ENCODE data around the gene GRID1. TPM values are rescaled to one million over a fixed set of nuclear protein-coding genes. Genes with fewer than 3 reads are reported as not detected.

The GRID1 gene
- polyA plus RNA-seq, 4 donors, result 0.27 to 1.1 (median 0.40) TPM; not detected in 1

GRCh38 chr10:86197166-86197790 lies 169.3 kb downstream of the GRID1 start:
- H3K9me3 ChIP-seq (ENCODE audit: control insufficient read depth in 2 of 2, insufficient read depth in 1 of 2, low read depth in 1 of 2, low read length in 1 of 2), result no peaks in the 10 kb centered on the region
- H3K27ac ChIP-seq (ENCODE audit: low read depth in 1 of 3, low read length in 2 of 3), result no peak overlapping the region
- 70 to 79% (median 75%) methylated on average over 15 of the region's 15 CpGs for WGBS, 3 donors
- H3K4me1 ChIP-seq (ENCODE audit: control insufficient read depth in 3 of 3, insufficient read depth in 2 of 3, low read depth in 1 of 3, low read length in 2 of 3), result no peaks in the 10 kb centered on the region
- no peak for DNase-seq
- H3K36me3 ChIP-seq (ENCODE audit: control insufficient read depth in 3 of 3, insufficient read depth in 2 of 3, low read depth in 1 of 3, low read length in 3 of 3), result no peaks in the 10 kb centered on the region
- FAIRE-seq, result no peak
- H3K27me3 ChIP-seq (ENCODE audit: control insufficient read depth in 3 of 3, insufficient read depth in 3 of 3, low read length in 3 of 3), result no peaks in the 10 kb centered on the region
- H3K4me3 ChIP-seq (ENCODE audit: low read depth in 1 of 3, low read length in 3 of 3), result no peak overlapping the region

- no peak overlapping the region for H3K4me3 ChIP-seq (ENCODE audit: low read depth in 1 of 3, low read length in 3 of 3)
- H3K27me3 ChIP-seq (ENCODE audit: control insufficient read depth in 3 of 3, insufficient read depth in 3 of 3, low read length in 3 of 3), result no peaks in the 10 kb centered on the region
- FAIRE-seq (no peak), DNase-seq (no peak)
- H3K27ac ChIP-seq (ENCODE audit: low read depth in 1 of 3, low read length in 2 of 3), result no peak overlapping the region
- H3K9me3 ChIP-seq (ENCODE audit: control insufficient read depth in 2 of 2, insufficient read depth in 1 of 2, low read depth in 1 of 2, low read length in 1 of 2), result no peaks in the 10 kb centered on the region
- no peaks in the 10 kb centered on the region for H3K36me3 ChIP-seq (ENCODE audit: control insufficient read depth in 3 of 3, insufficient read depth in 2 of 3, low read depth in 1 of 3, low read length in 3 of 3)
- 76 to 79% (median 78%) methylated on average over 14 of the region's 14 CpGs for WGBS, 3 donors
- no peaks in the 10 kb centered on the region for H3K4me1 ChIP-seq (ENCODE audit: control insufficient read depth in 3 of 3, insufficient read depth in 2 of 3, low read depth in 1 of 3, low read length in 2 of 3)
These were observed 171.0 kb downstream of the GRID1 start for GRCh38 chr10:86195521-86196157.

DNA sequence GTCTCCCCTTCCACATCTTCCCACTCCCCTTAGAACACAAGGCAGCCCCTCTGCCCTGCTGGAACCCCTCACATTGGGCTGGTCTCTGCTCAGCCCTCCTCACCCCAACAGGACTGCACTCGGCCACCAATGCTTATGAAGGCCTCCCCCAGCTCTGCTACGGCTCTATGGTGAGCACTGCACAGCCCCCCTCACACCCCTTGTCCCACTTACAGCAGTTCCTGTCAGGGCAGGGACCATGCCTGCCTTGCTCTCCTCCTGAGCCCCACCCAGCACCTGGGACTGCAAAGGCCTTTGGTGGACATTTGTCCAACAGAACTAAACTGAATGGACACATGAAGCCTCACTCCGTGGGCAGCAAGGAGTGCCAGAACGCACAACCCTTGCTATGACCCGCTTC lies 171.9 kb downstream of the GRID1 start:
- FAIRE-seq, result no peak
- no peaks in the 10 kb centered on the region for H3K27me3 ChIP-seq (ENCODE audit: control insufficient read depth in 3 of 3, insufficient read depth in 3 of 3, low read length in 3 of 3)

DNA sequence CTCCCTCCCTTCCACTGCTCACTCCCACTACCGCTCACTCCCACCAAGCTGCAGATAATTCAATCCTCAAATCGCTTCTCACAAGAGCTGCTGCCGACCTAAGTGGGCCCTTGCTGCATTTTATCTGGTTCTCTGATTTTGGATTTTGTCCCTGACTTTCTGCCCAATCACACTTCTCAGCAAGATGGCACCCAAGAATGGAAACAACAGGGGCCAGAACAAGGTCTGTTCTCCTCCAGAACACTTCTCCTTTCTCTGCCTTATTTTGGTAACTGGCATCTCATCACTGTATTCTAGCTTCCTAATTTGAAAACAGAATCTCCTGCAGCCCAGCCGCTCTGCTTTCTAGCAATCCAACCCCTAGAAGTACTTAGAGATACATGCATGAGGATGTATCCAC lies 172.8 kb downstream of the GRID1 start:
- no peak overlapping the region for H3K4me3 ChIP-seq (ENCODE audit: low read depth in 1 of 3, low read length in 3 of 3)
- FAIRE-seq (no peak), DNase-seq (no peak)
- H3K27me3 ChIP-seq (ENCODE audit: control insufficient read depth in 3 of 3, insufficient read depth in 3 of 3, low read length in 3 of 3), result no peaks in the 10 kb centered on the region
- no peak overlapping the region for H3K27ac ChIP-seq (ENCODE audit: low read depth in 1 of 3, low read length in 2 of 3)
- H3K4me1 ChIP-seq (ENCODE audit: control insufficient read depth in 3 of 3, insufficient read depth in 2 of 3, low read depth in 1 of 3, low read length in 2 of 3), result no peaks in the 10 kb centered on the region
- WGBS, 3 donors, result 70 to 76% (median 72%) methylated on average over 4 of the region's 4 CpGs
- H3K9me3 ChIP-seq (ENCODE audit: control insufficient read depth in 2 of 2, insufficient read depth in 1 of 2, low read depth in 1 of 2, low read length in 1 of 2), result no peaks in the 10 kb centered on the region
- no peaks in the 10 kb centered on the region for H3K36me3 ChIP-seq (ENCODE audit: control insufficient read depth in 3 of 3, insufficient read depth in 2 of 3, low read depth in 1 of 3, low read length in 3 of 3)

More for the DNA sequence above, 171.9 kb downstream of the GRID1 start:
- no peak for DNase-seq
- Histone ChIP-seq H3K36me3 (ENCODE audit: control insufficient read depth in 3 of 3, insufficient read depth in 2 of 3, low read depth in 1 of 3, low read length in 3 of 3) (no peaks in the 10 kb centered on the region), H3K4me3 (ENCODE audit: low read depth in 1 of 3, low read length in 3 of 3) (no peak overlapping the region), H3K9me3 (ENCODE audit: control insufficient read depth in 2 of 2, insufficient read depth in 1 of 2, low read depth in 1 of 2, low read length in 1 of 2) (no peaks in the 10 kb centered on the region), H3K27ac (ENCODE audit: low read depth in 1 of 3, low read length in 2 of 3) (no peak overlapping the region), H3K4me1 (ENCODE audit: control insufficient read depth in 3 of 3, insufficient read depth in 2 of 3, low read depth in 1 of 3, low read length in 2 of 3) (no peaks in the 10 kb centered on the region)
- WGBS, 3 donors, result 80 to 93% (median 85%) methylated on average over 5 of the region's 5 CpGs

DNA sequence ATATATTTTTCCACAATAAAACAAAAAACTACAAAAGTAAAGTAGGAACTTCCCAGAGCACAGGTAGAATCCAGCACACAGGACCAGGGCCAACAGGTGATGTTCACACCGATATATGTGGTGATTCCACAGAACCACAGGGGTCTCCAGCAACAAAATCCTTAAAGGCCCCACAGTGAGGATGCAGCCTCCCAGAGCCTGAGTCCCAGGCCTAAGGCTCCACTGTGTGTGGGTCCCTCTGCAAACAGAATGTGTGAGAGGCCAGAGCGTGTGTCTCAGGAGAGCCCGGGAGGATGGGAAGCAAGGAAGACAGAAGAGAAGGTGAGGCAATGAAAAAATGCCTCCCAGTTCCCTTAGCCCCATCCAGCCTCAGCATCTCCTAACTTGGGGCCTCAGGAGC lies 173.9 kb downstream of the GRID1 start:
- Histone ChIP-seq H3K27ac (ENCODE audit: low read depth in 1 of 3, low read length in 2 of 3) (no peak overlapping the region), H3K4me1 (ENCODE audit: control insufficient read depth in 3 of 3, insufficient read depth in 2 of 3, low read depth in 1 of 3, low read length in 2 of 3) (no peaks in the 10 kb centered on the region), H3K36me3 (ENCODE audit: control insufficient read depth in 3 of 3, insufficient read depth in 2 of 3, low read depth in 1 of 3, low read length in 3 of 3) (no peaks in the 10 kb centered on the region), H3K4me3 (ENCODE audit: low read depth in 1 of 3, low read length in 3 of 3) (no peak overlapping the region), H3K9me3 (ENCODE audit: control insufficient read depth in 2 of 2, insufficient read depth in 1 of 2, low read depth in 1 of 2, low read length in 1 of 2) (no peaks in the 10 kb centered on the region), H3K27me3 (ENCODE audit: control insufficient read depth in 3 of 3, insufficient read depth in 3 of 3, low read length in 3 of 3) (no peaks in the 10 kb centered on the region)
- 84 to 93% (median 86%) methylated on average over 3 of the region's 3 CpGs for WGBS, 3 donors
- no peak for FAIRE-seq
- DNase-seq, result no peak

GRCh38 chr10:86192147-86192546 lies 174.4 kb downstream of the GRID1 start:
- DNase-seq (no peak), FAIRE-seq (no peak)
- no peaks in the 10 kb centered on the region for H3K27me3 ChIP-seq (ENCODE audit: control insufficient read depth in 3 of 3, insufficient read depth in 3 of 3, low read length in 3 of 3)
- H3K4me3 ChIP-seq (ENCODE audit: low read depth in 1 of 3, low read length in 3 of 3), result no peak overlapping the region
- H3K4me1 ChIP-seq (ENCODE audit: control insufficient read depth in 3 of 3, insufficient read depth in 2 of 3, low read depth in 1 of 3, low read length in 2 of 3), result no peaks in the 10 kb centered on the region
- 84 to 88% (median 85%) methylated on average over 6 of the region's 6 CpGs for WGBS, 3 donors
- no peaks in the 10 kb centered on the region for H3K9me3 ChIP-seq (ENCODE audit: control insufficient read depth in 2 of 2, insufficient read depth in 1 of 2, low read depth in 1 of 2, low read length in 1 of 2)
- H3K36me3 ChIP-seq (ENCODE audit: control insufficient read depth in 3 of 3, insufficient read depth in 2 of 3, low read depth in 1 of 3, low read length in 3 of 3), result no peaks in the 10 kb centered on the region
- no peak overlapping the region for H3K27ac ChIP-seq (ENCODE audit: low read depth in 1 of 3, low read length in 2 of 3)

GRCh38 chr10:86191686-86192085 lies 174.9 kb downstream of the GRID1 start:
- Histone ChIP-seq H3K36me3 (ENCODE audit: control insufficient read depth in 3 of 3, insufficient read depth in 2 of 3, low read depth in 1 of 3, low read length in 3 of 3) (no peaks in the 10 kb centered on the region), H3K9me3 (ENCODE audit: control insufficient read depth in 2 of 2, insufficient read depth in 1 of 2, low read depth in 1 of 2, low read length in 1 of 2) (no peaks in the 10 kb centered on the region), H3K27ac (ENCODE audit: low read depth in 1 of 3, low read length in 2 of 3) (no peak overlapping the region), H3K4me3 (ENCODE audit: low read depth in 1 of 3, low read length in 3 of 3) (no peak overlapping the region), H3K27me3 (ENCODE audit: control insufficient read depth in 3 of 3, insufficient read depth in 3 of 3, low read length in 3 of 3) (no peaks in the 10 kb centered on the region), H3K4me1 (ENCODE audit: control insufficient read depth in 3 of 3, insufficient read depth in 2 of 3, low read depth in 1 of 3, low read length in 2 of 3) (no peaks in the 10 kb centered on the region)
- FAIRE-seq (no peak), DNase-seq (no peak)
- 64 to 79% (median 67%) methylated on average over 4 of the region's 4 CpGs for WGBS, 3 donors

- Histone ChIP-seq H3K27ac (ENCODE audit: low read depth in 1 of 3, low read length in 2 of 3) (no peak overlapping the region), H3K9me3 (ENCODE audit: control insufficient read depth in 2 of 2, insufficient read depth in 1 of 2, low read depth in 1 of 2, low read length in 1 of 2) (no peaks in the 10 kb centered on the region), H3K27me3 (ENCODE audit: control insufficient read depth in 3 of 3, insufficient read depth in 3 of 3, low read length in 3 of 3) (no peaks in the 10 kb centered on the region), H3K36me3 (ENCODE audit: control insufficient read depth in 3 of 3, insufficient read depth in 2 of 3, low read depth in 1 of 3, low read length in 3 of 3) (no peaks in the 10 kb centered on the region), H3K4me1 (ENCODE audit: control insufficient read depth in 3 of 3, insufficient read depth in 2 of 3, low read depth in 1 of 3, low read length in 2 of 3) (no peaks in the 10 kb centered on the region), H3K4me3 (ENCODE audit: low read depth in 1 of 3, low read length in 3 of 3) (no peak overlapping the region)
- WGBS, 3 donors, result 77 to 88% (median 79%) methylated on average over 2 of the region's 2 CpGs
- no peak for FAIRE-seq
- no peak for DNase-seq
These were observed 175.4 kb downstream of the GRID1 start for GRCh38 chr10:86191166-86191565.

DNA sequence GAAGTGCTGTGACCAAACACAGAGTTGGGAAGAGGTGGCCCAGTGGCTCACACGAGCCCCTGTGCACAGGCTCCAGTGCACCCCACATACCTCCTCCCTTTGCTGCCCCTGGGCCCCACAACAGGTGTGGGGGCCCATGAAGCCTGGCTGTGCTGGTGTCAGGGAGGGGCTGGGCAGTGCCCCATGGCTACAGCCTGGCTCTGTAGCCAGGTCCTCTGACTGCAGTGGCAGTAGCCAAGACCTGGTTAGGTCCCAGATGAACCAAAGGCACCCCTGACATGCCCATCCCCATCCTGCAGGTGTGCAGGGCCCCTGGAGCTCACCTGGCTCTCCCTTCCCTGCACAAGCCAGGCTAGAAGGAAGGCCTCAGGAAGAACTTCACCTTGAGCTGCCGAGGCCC lies 176.3 kb downstream of the GRID1 start:
- Histone ChIP-seq H3K4me3 (ENCODE audit: low read depth in 1 of 3, low read length in 3 of 3) (no peak overlapping the region), H3K4me1 (ENCODE audit: control insufficient read depth in 3 of 3, insufficient read depth in 2 of 3, low read depth in 1 of 3, low read length in 2 of 3) (no peaks in the 10 kb centered on the region), H3K36me3 (ENCODE audit: control insufficient read depth in 3 of 3, insufficient read depth in 2 of 3, low read depth in 1 of 3, low read length in 3 of 3) (no peaks in the 10 kb centered on the region), H3K9me3 (ENCODE audit: control insufficient read depth in 2 of 2, insufficient read depth in 1 of 2, low read depth in 1 of 2, low read length in 1 of 2) (no peaks in the 10 kb centered on the region), H3K27ac (ENCODE audit: low read depth in 1 of 3, low read length in 2 of 3) (no peak overlapping the region), H3K27me3 (ENCODE audit: control insufficient read depth in 3 of 3, insufficient read depth in 3 of 3, low read length in 3 of 3) (no peaks in the 10 kb centered on the region)
- 51 to 74% (median 71%) methylated on average over 2 of the region's 2 CpGs for WGBS, 3 donors
- FAIRE-seq (no peak), DNase-seq (no peak)
